ENCODE data around the gene PLEKHH2.

DNA sequence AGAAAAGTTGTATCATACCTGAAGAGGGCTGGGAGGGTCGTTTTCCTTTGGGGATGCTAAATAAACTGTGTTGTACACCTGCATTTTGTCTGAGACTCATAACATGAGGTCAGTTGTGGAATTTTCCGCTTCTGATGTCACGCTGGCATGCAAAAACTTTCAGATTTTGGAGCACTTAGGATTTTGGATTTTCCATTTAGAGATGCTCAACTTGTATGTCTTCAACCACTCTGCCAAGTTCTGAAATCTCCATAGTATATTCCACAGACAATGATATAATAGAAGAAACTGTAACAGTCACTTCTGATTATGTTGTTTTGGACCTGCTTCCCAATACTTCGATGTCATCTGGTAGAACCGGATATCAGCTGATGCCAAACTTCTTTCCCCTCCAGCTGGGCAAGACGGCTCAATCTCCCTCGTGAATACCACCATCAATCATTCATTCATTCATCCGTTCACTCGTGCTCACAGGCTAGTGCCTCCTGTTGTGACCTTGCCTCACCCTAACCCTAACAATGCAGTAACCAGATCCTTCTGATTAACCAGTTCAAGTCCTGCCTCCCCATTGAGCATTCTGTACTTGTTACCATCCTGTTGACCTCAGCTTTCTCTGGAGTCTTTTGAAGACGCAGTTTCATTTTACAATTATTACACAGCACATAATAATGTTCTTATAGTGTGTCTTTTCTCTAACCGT is 5.3 kb upstream of the PLEKHH2 start:
- TF ChIP-seq CTCF (IDR thresholded peaks at IDR 0.05 in 8 of 11, conservative IDR thresholded peaks at IDR 0.05 in 3 of 11), result no peak
- TF ChIP-seq POLR2AphosphoS5 (IDR thresholded peaks at IDR 0.05), result no peak
- TF ChIP-seq POLR2A (IDR thresholded peaks at IDR 0.05), result no peak
